OCI-LY3 (cell line): Measurements from ENCODE around the gene ZP1.

Source experiments
- CTCF ChIP-seq: fragments of 200-600, 300-600 bp; sonication (generic); IDR thresholded peaks from 2 replicates; pipeline ENCODE4 v1.5.1; 2014; ENCODE audit warnings: antibody characterized with exemption, low read length, low read depth
- EZH2phosphoT487 ChIP-seq: fragments of 200-600 bp; shearing (Covaris generic); IDR thresholded peaks from 2 replicates; pipeline ENCODE4 v1.6.1; 2018; ENCODE audit warnings: antibody characterized with exemption, mixed run types, low read depth

GRCh38 chr11:60858731-60859464 lies 8.4 kb upstream of the ZP1 start:
- TF ChIP-seq CTCF: no peak
- no peak for TF ChIP-seq EZH2phosphoT487
